Activated CD8-positive, alpha-beta T cell treated with anti-CD3 and anti-CD28 coated beads for 36 hours (primary cell): Measurements from ENCODE around the gene CD164L2. TPM values are rescaled to one million over a fixed set of nuclear protein-coding genes. Genes with fewer than 3 reads are reported as not detected.

Source experiments
- ATAC-seq: fragments of 200-7000 bp; cut with Tn5 transposase; one replicate; pipeline ENCODE4 v1.10.0; 2021; ENCODE audit warnings: mild to moderate bottlenecking, moderate library complexity
- CTCF ChIA-PET: fragments of 350-600 bp; sonication (Branson Sonifier 250); formaldehyde crosslinking; loops from one replicate; lab custom pipeline; 2021; ENCODE audit warnings: antibody characterized with exemption; lab: Charles Lee
- POLR2A ChIA-PET: fragments of 350-600 bp; sonication (Branson Sonifier 250); formaldehyde crosslinking; loops from one replicate; lab custom pipeline; 2021; ENCODE audit warnings: antibody characterized with exemption; lab: Charles Lee
- DNase-seq: peaks from one replicate; pipeline ENCODE4 v3.0.0-alpha.2; 2020
- H3K27ac Mint-ChIP-seq: one replicate; pipeline ENCODE4 v1.8.0; 2021; ENCODE audit warnings: mild to moderate bottlenecking, mixed read lengths
- H3K27me3 Mint-ChIP-seq: one replicate; pipeline ENCODE4 v1.8.0; 2021; ENCODE audit warnings: mixed read lengths
- H3K36me3 Mint-ChIP-seq: one replicate; pipeline ENCODE4 v1.8.0; 2021; ENCODE audit warnings: low read depth, mixed read lengths
- H3K4me1 Mint-ChIP-seq: one replicate; pipeline ENCODE4 v1.8.0; 2021; ENCODE audit warnings: low read depth, mixed read lengths
- H3K4me3 Mint-ChIP-seq: one replicate; pipeline ENCODE4 v1.8.0; 2021; ENCODE audit warnings: mild to moderate bottlenecking, moderate library complexity, mixed read lengths
- H3K9me3 Mint-ChIP-seq: one replicate; pipeline ENCODE4 v1.8.0; 2021; ENCODE audit warnings: mixed read lengths
- CTCF ChIP-seq: fragments of 200-600 bp; IDR thresholded peaks from one replicate; pipeline ENCODE4 v1.8.0; 2022; ENCODE audit warnings: antibody characterized with exemption, mild to moderate bottlenecking
- intact Hi-C: fragments of 100-400 bp; cut with micrococcal nuclease; formaldehyde crosslinking; loops from one replicate; pipeline ENCODE4 v1.10.0; 2022
- total RNA-seq, 2 experiments: library from RNA; stranded (reverse); gene quantifications; one replicate each; pipeline ENCODE4 v1.2.3, GENCODE V29; 2021

Gene CD164L2
- total RNA-seq, 2 experiments from 2014 or later = not detected

- peaks cover 44% of the 10 kb centered on the region for H3K4me1 Mint-ChIP-seq
These were observed 40.1 kb downstream of the CD164L2 start for GRCh38 chr1:27342778-27343638.

GRCh38 chr1:27342391-27342777 is 40.7 kb downstream of the CD164L2 start:
- no peaks in the 10 kb centered on the region for H3K9me3 Mint-ChIP-seq
- DNase-seq (peak; percentile 74), ATAC-seq (peak; percentile 64)
- no peaks in the 10 kb centered on the region for H3K27me3 Mint-ChIP-seq
- peak overlapping the region; percentile 84 for H3K4me3 Mint-ChIP-seq
- ChIA-PET CTCF (interaction anchor here (0.9 to 8.1 kb wide), 14 partner anchors 10 to 264 kb away, joined by 3 to 91 read pairs (median 5); partner anchors contain the start of gene MAP3K6), POLR2A (interaction anchor here (0.9 to 6.1 kb wide), 12 partner anchors 9 to 320 kb away, joined by 3 to 61 read pairs (median 5); no protein-coding TSS in a partner anchor)
- H3K4me1 Mint-ChIP-seq = peaks cover 42% of the 10 kb centered on the region
- H3K27ac Mint-ChIP-seq = peak overlapping the region; percentile 89
- no peak for TF ChIP-seq CTCF
- peaks cover 21% of the 10 kb centered on the region for H3K36me3 Mint-ChIP-seq
- intact Hi-C loops = loop anchor here (10.0 kb wide), 1 partner anchor 52 kb away; the partner anchor contains the start of gene GPR3

More at GRCh38 chr1:27342778-27343638, 40.1 kb downstream of the CD164L2 start:
- Mint-ChIP-seq H3K4me3 (peak overlapping the region; percentile 84), H3K27me3 (no peaks in the 10 kb centered on the region), H3K27ac (peak overlapping the region; percentile 89), H3K9me3 (no peaks in the 10 kb centered on the region), H3K36me3 (peaks cover 24% of the 10 kb centered on the region)
- intact Hi-C loops = loop anchor here (10.0 kb wide), 1 partner anchor 52 kb away; the partner anchor contains the start of gene GPR3
- peak; percentile 79 for DNase-seq
- ChIA-PET POLR2A (interaction anchor here (0.7 to 6.1 kb wide), 9 partner anchors 10 to 178 kb away, joined by 3 to 61 read pairs (median 5); no protein-coding TSS in a partner anchor), CTCF (interaction anchor here (0.6 to 8.1 kb wide), 14 partner anchors 9 to 61 kb away, joined by 3 to 91 read pairs (median 6); partner anchors contain the start of gene MAP3K6)
- ATAC-seq = peak; percentile 48
- no peak for TF ChIP-seq CTCF

GRCh38 chr1:27341525-27342252 is 41.4 kb downstream of the CD164L2 start, which contains the start of gene SYTL1:
Gene SYTL1, plus strand, starts transcription at chr1:27342022. Its CDS starts 3,313 bp downstream, at chr1:27345335.
- H3K4me3 Mint-ChIP-seq = peak within 1 kb of the TSS; percentile 84
- DNase-seq (peak; percentile 85), ATAC-seq (peak; percentile 70)
- peaks cover 22% of the 10 kb centered on the region for H3K36me3 Mint-ChIP-seq
- H3K27me3 Mint-ChIP-seq = no peaks in the 10 kb centered on the region
- peaks cover 39% of the 10 kb centered on the region for H3K4me1 Mint-ChIP-seq
- ChIA-PET POLR2A (interaction anchor here (0.9 to 6.1 kb wide), 13 partner anchors 9 to 321 kb away, joined by 3 to 61 read pairs (median 5); no protein-coding TSS in a partner anchor), CTCF (interaction anchor here (0.8 to 8.1 kb wide), 15 partner anchors 9 to 344 kb away, joined by 3 to 91 read pairs (median 5); partner anchors contain the start of gene MAP3K6)
- intact Hi-C loops = loop anchor here (10.0 kb wide), 1 partner anchor 53 kb away; the partner anchor contains the start of gene GPR3
- no peak for TF ChIP-seq CTCF
- peak within 1 kb of the TSS; percentile 89 for H3K27ac Mint-ChIP-seq
- H3K9me3 Mint-ChIP-seq = no peaks in the 10 kb centered on the region

- H3K27ac Mint-ChIP-seq = peak overlapping the region; percentile 83
- no peak for DNase-seq
- ChIA-PET CTCF (interaction anchor here (0.9 to 1.7 kb wide), 3 partner anchors 18 to 56 kb away, joined by 3 to 7 read pairs (median 5); no protein-coding TSS in a partner anchor), POLR2A (no interaction called here)
- H3K4me1 Mint-ChIP-seq = peaks cover 29% of the 10 kb centered on the region
- TF ChIP-seq CTCF = no peak
- H3K4me3 Mint-ChIP-seq = no peak overlapping the region
- ATAC-seq = no peak
- intact Hi-C loops = no loop called here
- H3K27me3 Mint-ChIP-seq = no peaks in the 10 kb centered on the region
- H3K9me3 Mint-ChIP-seq = no peaks in the 10 kb centered on the region
- peaks cover 26% of the 10 kb centered on the region for H3K36me3 Mint-ChIP-seq
These were observed 43.9 kb downstream of the CD164L2 start for GRCh38 chr1:27339213-27339612.
